Stimulated activated naive CD8-positive, alpha-beta T cell treated with anti-CD3 and anti-CD28 coated beads, Interleukin-15, Interleukin-2, amounts not matched to agents 100 ng/mL and 50 ng/mL, for 24 hours (primary cell): Measurements from ENCODE around the gene ING2.

Source experiments
- H3K27ac Mint-ChIP-seq: one replicate; pipeline ENCODE4 v1.8.0; 2021; ENCODE audit warnings: mild to moderate bottlenecking, mixed read lengths
- H3K27me3 Mint-ChIP-seq: one replicate; pipeline ENCODE4 v1.8.0; 2021; ENCODE audit warnings: mixed read lengths
- H3K36me3 Mint-ChIP-seq: one replicate; pipeline ENCODE4 v1.8.0; 2021; ENCODE audit warnings: low read depth, mixed read lengths
- H3K4me1 Mint-ChIP-seq: one replicate; pipeline ENCODE4 v1.8.0; 2021; ENCODE audit warnings: low read depth, mixed read lengths
- H3K4me3 Mint-ChIP-seq: one replicate; pipeline ENCODE4 v1.8.0; 2021; ENCODE audit warnings: mild to moderate bottlenecking, mixed read lengths
- H3K9me3 Mint-ChIP-seq: one replicate; pipeline ENCODE4 v1.8.0; 2021; ENCODE audit warnings: mixed read lengths

Gene ING2

GRCh38 chr4:183508697-183509335 is 4.0 kb downstream of the ING2 start:
- Mint-ChIP-seq H3K27ac (no peak overlapping the region), H3K9me3 (no peaks in the 10 kb centered on the region), H3K4me1 (peaks cover 14% of the 10 kb centered on the region), H3K36me3 (peaks cover 32% of the 10 kb centered on the region), H3K27me3 (no peaks in the 10 kb centered on the region), H3K4me3 (no peak overlapping the region)

GRCh38 chr4:183515411-183515810 is 10.6 kb downstream of the ING2 start:
- H3K9me3 Mint-ChIP-seq: no peaks in the 10 kb centered on the region
- no peaks in the 10 kb centered on the region for H3K4me1 Mint-ChIP-seq
- no peak overlapping the region for H3K27ac Mint-ChIP-seq
- H3K36me3 Mint-ChIP-seq: peaks cover 23% of the 10 kb centered on the region
- no peaks in the 10 kb centered on the region for H3K27me3 Mint-ChIP-seq
- H3K4me3 Mint-ChIP-seq: no peak overlapping the region

- H3K36me3 Mint-ChIP-seq: peaks cover 7% of the 10 kb centered on the region
- H3K9me3 Mint-ChIP-seq: no peaks in the 10 kb centered on the region
- no peaks in the 10 kb centered on the region for H3K4me1 Mint-ChIP-seq
- H3K4me3 Mint-ChIP-seq: no peak overlapping the region
- no peaks in the 10 kb centered on the region for H3K27me3 Mint-ChIP-seq
- no peak overlapping the region for H3K27ac Mint-ChIP-seq
Measured at GRCh38 chr4:183517194-183517593, 12.3 kb downstream of the ING2 start.

GRCh38 chr4:183517781-183518180 is 12.9 kb downstream of the ING2 start:
- Mint-ChIP-seq H3K27me3 (no peaks in the 10 kb centered on the region), H3K27ac (no peak overlapping the region), H3K4me3 (no peak overlapping the region), H3K36me3 (peaks cover under 1% of the 10 kb centered on the region), H3K4me1 (no peaks in the 10 kb centered on the region), H3K9me3 (no peaks in the 10 kb centered on the region)

DNA sequence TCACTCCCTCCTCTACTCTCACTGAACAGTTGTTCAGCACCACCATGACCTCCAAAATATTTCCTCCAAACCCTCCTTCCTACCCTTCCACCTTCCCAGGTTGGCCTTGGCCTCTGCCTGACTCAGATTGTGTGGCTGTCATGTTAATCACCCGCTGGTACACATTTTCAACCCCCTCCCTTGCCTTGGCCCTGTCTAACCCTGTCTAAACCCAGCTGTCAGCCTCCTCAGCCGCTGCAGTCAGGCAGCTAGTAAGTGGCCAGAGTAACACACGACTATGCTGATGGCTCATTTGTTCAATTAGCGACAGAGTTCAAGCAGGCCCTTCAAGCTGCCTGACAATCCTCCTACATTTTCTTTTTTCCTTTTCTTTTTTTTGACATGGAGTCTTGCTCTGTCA is 18.0 kb downstream of the ING2 start:
- Mint-ChIP-seq H3K4me3 (no peak overlapping the region), H3K36me3 (no peaks in the 10 kb centered on the region), H3K27me3 (peaks cover 6% of the 10 kb centered on the region), H3K27ac (no peak overlapping the region), H3K9me3 (no peaks in the 10 kb centered on the region), H3K4me1 (no peaks in the 10 kb centered on the region)

DNA sequence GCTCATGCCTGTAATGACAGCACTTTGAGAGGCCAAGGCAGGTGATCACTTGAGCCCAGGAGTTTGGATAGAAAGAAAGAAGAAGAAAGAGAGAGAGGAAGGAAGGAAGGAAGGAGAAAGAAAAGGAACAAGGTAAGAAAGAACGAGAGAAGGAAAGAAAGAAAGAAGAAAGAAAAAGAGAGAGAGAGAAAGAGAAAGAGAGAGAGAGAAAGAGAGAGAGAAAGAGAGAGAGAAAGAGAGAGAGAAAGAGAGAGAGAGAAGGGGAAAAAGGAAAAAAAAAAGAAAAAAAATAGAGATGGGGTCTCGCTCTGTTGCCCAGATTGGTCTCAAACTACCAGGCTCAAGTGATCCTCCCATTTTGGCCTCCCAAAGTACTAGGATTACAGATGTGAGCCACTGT is 22.5 kb downstream of the ING2 start:
- no peaks in the 10 kb centered on the region for H3K36me3 Mint-ChIP-seq
- no peak overlapping the region for H3K27ac Mint-ChIP-seq
- no peak overlapping the region for H3K4me3 Mint-ChIP-seq
- peaks cover 19% of the 10 kb centered on the region for H3K27me3 Mint-ChIP-seq
- H3K4me1 Mint-ChIP-seq: no peaks in the 10 kb centered on the region
- H3K9me3 Mint-ChIP-seq: no peaks in the 10 kb centered on the region

GRCh38 chr4:183532821-183533220 is 28.0 kb downstream of the ING2 start:
- Mint-ChIP-seq H3K4me3 (no peak overlapping the region), H3K9me3 (no peaks in the 10 kb centered on the region), H3K27ac (no peak overlapping the region), H3K4me1 (no peaks in the 10 kb centered on the region), H3K36me3 (no peaks in the 10 kb centered on the region), H3K27me3 (peaks cover 13% of the 10 kb centered on the region)

DNA sequence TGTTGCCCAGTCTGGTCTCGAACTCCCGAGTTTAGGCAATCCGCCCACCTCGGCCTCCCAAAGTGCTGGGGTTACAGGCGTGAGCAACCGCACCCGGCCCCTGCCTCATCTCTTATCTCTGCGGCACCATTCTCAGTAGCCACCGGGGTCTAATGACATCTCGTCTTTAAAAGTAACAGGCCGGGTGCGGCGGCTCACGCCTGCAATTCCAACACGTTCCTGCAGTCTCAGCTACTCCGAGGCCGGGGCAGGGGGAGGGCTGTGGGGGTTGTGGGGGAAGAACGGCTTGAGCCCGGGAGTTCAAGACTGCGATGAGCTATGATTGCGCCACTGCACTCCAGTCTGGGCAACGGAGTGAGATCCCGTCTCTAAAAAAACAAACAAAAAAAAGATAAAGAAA is 28.8 kb downstream of the ING2 start:
- no peak overlapping the region for H3K4me3 Mint-ChIP-seq
- no peaks in the 10 kb centered on the region for H3K9me3 Mint-ChIP-seq
- no peaks in the 10 kb centered on the region for H3K36me3 Mint-ChIP-seq
- H3K27ac Mint-ChIP-seq: no peak overlapping the region
- H3K4me1 Mint-ChIP-seq: no peaks in the 10 kb centered on the region
- H3K27me3 Mint-ChIP-seq: peaks cover 16% of the 10 kb centered on the region

DNA sequence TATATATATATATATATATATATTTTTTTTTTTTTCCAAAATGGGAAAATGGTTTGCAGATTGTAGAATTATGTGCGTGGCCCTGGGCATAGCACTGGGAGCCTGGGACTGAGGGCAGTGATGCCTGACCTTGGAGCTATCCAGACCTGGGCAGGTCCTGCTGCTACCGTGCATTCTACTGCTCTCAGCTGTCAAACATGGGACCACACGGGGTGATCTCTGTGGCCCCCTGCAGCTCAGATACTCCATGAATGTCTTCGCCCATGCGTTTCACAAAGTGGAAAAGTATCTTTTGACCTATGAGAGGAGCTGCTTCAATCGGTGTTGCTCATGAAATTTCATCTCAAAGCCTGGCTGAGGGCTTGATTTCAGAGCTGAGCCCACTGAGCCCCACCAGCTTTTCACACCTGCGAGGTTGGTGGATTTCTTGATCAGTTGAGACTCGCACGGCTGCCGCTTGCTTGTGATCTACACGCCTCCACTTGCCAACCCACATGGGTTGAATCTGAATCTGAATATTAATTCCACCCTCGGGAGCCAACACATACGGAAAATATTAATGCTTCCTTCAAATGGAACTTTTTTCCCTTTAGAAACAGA is 35.7 kb downstream of the ING2 start:
- peaks cover 27% of the 10 kb centered on the region for H3K27me3 Mint-ChIP-seq
- H3K4me3 Mint-ChIP-seq: no peak overlapping the region
- peaks cover 15% of the 10 kb centered on the region for H3K9me3 Mint-ChIP-seq
- H3K36me3 Mint-ChIP-seq: peaks cover 6% of the 10 kb centered on the region
- H3K27ac Mint-ChIP-seq: no peak overlapping the region
- no peaks in the 10 kb centered on the region for H3K4me1 Mint-ChIP-seq

DNA sequence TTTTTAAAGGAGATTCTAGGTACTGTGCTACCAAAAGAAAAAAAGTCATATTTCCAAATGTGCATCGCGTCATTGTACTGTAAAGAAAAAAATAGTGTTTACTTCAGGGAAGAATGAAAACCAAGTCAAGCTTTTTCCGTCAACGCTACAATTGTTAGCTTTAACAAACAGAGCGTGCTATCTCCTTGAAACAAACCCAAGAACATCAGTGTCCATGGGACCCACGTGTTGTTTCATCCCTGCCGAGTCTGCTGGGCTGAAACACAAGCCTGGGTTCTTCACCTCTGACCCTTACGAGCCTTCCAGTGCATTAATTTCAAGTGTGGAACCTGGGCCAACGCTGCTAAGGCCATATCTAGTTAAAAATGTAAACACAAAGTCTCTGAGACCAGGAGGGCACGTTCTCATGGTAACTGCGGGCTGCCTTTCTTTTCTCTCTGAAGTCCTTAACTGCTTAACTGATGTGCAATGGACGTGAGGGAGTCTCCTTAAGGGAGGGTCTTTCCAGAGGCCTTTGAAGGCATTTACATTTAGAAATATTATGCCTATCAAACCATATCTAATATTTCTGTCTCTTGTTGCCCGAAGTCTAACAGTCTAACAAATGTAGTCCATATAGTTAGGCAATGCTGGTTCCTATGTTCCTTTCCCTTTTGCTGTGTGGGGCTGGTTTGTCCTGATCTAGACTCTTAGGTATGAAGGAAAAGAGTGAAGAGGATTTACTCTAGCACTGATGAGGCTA is 36.3 kb downstream of the ING2 start:
- H3K4me3 Mint-ChIP-seq: no peak overlapping the region
- H3K36me3 Mint-ChIP-seq: peaks cover 6% of the 10 kb centered on the region
- H3K27ac Mint-ChIP-seq: no peak overlapping the region
- H3K9me3 Mint-ChIP-seq: peaks cover 15% of the 10 kb centered on the region
- H3K27me3 Mint-ChIP-seq: peaks cover 27% of the 10 kb centered on the region
- no peaks in the 10 kb centered on the region for H3K4me1 Mint-ChIP-seq

DNA sequence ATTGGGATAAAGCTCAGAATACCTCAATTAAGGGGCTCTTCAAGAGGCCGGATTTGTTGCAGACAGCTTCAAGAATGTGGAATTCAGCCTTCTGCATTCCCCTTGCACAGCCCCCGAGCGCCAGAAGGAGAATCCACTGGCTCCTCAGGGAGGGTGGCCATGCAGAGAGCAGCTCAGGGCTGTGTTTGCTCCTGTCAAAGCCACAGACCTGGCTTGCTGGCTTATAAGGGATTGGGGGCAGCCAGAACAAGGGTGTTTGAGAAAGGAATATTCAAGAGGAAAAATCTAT is 36.8 kb downstream of the ING2 start:
- peaks cover 30% of the 10 kb centered on the region for H3K27me3 Mint-ChIP-seq
- peaks cover 15% of the 10 kb centered on the region for H3K9me3 Mint-ChIP-seq
- no peak overlapping the region for H3K27ac Mint-ChIP-seq
- H3K4me3 Mint-ChIP-seq: no peak overlapping the region
- peaks cover 6% of the 10 kb centered on the region for H3K36me3 Mint-ChIP-seq
- no peaks in the 10 kb centered on the region for H3K4me1 Mint-ChIP-seq

DNA sequence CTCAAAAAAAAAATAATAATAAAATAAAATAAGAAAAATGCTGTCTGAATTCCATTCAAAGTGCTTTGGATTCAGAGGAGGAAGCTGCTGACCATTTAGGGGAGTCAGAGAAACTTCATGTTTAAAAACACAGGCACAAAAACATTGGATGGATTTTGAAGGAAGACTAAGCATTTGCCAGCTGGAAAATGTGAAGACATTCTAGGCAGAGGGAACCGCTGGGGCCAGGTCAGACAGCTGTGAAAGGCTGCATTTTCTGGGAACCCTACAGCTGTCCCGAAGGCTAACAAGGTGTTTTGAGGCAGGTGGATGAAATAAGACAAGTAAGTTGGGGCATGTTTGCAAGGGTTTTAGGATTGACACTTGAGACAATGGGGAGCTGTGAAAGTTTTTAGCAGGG is 38.6 kb downstream of the ING2 start:
- Mint-ChIP-seq H3K9me3 (peaks cover 15% of the 10 kb centered on the region), H3K36me3 (peaks cover 6% of the 10 kb centered on the region), H3K27ac (no peak overlapping the region), H3K27me3 (peaks cover 38% of the 10 kb centered on the region), H3K4me1 (no peaks in the 10 kb centered on the region), H3K4me3 (no peak overlapping the region)

GRCh38 chr4:183544109-183544508 is 39.3 kb downstream of the ING2 start:
- H3K9me3 Mint-ChIP-seq: peaks cover 15% of the 10 kb centered on the region
- peaks cover 6% of the 10 kb centered on the region for H3K36me3 Mint-ChIP-seq
- H3K4me3 Mint-ChIP-seq: no peak overlapping the region
- H3K4me1 Mint-ChIP-seq: no peaks in the 10 kb centered on the region
- peaks cover 43% of the 10 kb centered on the region for H3K27me3 Mint-ChIP-seq
- no peak overlapping the region for H3K27ac Mint-ChIP-seq

DNA sequence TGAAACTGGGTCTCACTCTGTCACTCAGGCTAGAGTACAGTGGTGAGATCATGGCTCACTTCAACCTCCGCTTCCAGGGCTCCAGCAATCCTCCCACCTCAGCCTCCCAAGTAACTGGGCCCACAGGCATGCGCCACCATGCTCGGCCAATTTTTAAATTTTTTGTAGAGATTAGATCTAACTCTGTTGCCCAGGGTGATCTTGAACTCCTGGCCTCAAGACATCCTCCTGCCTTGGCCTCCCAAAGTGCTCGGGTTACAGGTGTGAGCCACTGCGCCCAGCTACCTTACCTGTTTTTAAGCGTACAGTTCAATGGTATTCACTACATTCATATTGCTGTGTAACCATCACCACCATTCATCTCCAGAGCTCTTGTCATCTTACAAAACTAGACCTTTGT is 41.5 kb downstream of the ING2 start:
- Mint-ChIP-seq H3K27ac (no peak overlapping the region), H3K4me3 (no peak overlapping the region), H3K27me3 (peaks cover 51% of the 10 kb centered on the region), H3K36me3 (peaks cover 6% of the 10 kb centered on the region), H3K9me3 (peaks cover 15% of the 10 kb centered on the region), H3K4me1 (no peaks in the 10 kb centered on the region)

DNA sequence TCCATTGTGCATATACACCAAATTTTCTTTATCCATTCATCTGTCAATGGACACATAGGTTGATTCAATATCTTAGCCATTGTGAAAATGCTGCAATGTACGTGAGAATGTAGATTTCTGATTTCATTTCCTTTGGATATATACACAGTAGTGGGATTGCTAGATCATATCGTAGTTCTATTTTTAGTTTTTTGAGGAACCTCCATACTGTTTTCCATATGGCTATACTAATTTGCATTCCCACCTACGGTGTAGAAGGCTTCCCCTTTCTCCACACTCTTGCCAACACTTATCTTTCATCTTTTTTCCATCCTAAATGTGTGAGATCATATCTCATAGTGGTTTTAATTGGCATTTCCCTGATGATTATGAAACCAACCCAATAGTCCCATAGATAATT is 43.4 kb downstream of the ING2 start:
- Mint-ChIP-seq H3K27me3 (peaks cover 42% of the 10 kb centered on the region), H3K36me3 (peaks cover 6% of the 10 kb centered on the region), H3K9me3 (peaks cover 23% of the 10 kb centered on the region), H3K27ac (no peak overlapping the region), H3K4me1 (no peaks in the 10 kb centered on the region), H3K4me3 (no peak overlapping the region)
